ENCODE results near the gene CNPY2.
"Not testable (repeated sequence)": the region's sequence is repeated elsewhere in the genome, so short reads cannot be mapped to it uniquely, and the experiment has no call there.

DNA sequence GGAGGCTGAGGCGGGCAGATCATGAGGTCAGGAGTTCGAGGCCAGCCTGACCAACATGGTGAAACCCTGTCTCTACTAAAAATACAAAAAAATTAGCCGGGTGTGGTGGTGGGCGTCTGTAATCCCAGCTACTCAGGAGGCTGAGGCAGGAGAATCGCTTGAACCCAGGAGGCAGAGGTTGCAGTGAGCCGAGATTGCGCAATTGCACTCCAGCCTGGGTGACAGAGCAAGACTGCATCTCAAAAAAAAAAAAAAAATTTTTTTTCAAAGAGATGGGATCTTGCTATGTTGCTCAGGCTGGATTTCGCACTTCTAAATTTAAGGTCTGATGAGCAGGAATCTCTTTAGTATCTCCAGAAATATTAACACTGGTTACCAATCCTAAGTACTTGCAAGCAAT lies 5.8 kb upstream of the CNPY2 start:
- TF ChIP-seq PPARA (CRISPR knock-in tag; IDR thresholded peaks at IDR 0.05; ENCODE audit: borderline replicate concordance); ZC3H10 (CRISPR knock-in tag; IDR thresholded peaks at IDR 0.05); OSR1 (CRISPR knock-in tag; IDR thresholded peaks at IDR 0.05); ZFP30 (CRISPR knock-in tag; IDR thresholded peaks at IDR 0.05); RARB (CRISPR knock-in tag; IDR thresholded peaks at IDR 0.05); ESRRG (CRISPR knock-in tag; IDR thresholded peaks at IDR 0.05): not testable (repeated sequence)
- TF ChIP-seq, protein P1, sequence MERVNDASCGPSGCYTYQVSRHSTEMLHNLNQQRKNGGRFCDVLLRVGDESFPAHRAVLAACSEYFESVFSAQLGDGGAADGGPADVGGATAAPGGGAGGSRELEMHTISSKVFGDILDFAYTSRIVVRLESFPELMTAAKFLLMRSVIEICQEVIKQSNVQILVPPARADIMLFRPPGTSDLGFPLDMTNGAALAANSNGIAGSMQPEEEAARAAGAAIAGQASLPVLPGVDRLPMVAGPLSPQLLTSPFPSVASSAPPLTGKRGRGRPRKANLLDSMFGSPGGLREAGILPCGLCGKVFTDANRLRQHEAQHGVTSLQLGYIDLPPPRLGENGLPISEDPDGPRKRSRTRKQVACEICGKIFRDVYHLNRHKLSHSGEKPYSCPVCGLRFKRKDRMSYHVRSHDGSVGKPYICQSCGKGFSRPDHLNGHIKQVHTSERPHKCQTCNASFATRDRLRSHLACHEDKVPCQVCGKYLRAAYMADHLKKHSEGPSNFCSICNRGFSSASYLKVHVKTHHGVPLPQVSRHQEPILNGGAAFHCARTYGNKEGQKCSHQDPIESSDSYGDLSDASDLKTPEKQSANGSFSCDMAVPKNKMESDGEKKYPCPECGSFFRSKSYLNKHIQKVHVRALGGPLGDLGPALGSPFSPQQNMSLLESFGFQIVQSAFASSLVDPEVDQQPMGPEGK (CRISPR knock-in tag; IDR thresholded peaks at IDR 0.05; ENCODE audit: borderline replicate concordance) = not testable (repeated sequence)
- TF ChIP-seq, protein P2, sequence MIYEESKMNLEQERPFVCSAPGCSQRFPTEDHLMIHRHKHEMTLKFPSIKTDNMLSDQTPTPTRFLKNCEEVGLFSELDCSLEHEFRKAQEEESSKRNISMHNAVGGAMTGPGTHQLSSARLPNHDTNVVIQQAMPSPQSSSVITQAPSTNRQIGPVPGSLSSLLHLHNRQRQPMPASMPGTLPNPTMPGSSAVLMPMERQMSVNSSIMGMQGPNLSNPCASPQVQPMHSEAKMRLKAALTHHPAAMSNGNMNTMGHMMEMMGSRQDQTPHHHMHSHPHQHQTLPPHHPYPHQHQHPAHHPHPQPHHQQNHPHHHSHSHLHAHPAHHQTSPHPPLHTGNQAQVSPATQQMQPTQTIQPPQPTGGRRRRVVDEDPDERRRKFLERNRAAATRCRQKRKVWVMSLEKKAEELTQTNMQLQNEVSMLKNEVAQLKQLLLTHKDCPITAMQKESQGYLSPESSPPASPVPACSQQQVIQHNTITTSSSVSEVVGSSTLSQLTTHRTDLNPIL (CRISPR knock-in tag; IDR thresholded peaks at IDR 0.05; ENCODE audit: low read depth) = not testable (repeated sequence)
